ENCODE data around the gene COL11A1. TPM values are rescaled to one million over a fixed set of nuclear protein-coding genes. Genes with fewer than 3 reads are reported as not detected.

COL11A1 gene
- total and polyA plus RNA-seq, 2 of the 13 experiments (the other 11 are each of a cell fraction or from before 2014, with no cell fraction given), result not detected

DNA sequence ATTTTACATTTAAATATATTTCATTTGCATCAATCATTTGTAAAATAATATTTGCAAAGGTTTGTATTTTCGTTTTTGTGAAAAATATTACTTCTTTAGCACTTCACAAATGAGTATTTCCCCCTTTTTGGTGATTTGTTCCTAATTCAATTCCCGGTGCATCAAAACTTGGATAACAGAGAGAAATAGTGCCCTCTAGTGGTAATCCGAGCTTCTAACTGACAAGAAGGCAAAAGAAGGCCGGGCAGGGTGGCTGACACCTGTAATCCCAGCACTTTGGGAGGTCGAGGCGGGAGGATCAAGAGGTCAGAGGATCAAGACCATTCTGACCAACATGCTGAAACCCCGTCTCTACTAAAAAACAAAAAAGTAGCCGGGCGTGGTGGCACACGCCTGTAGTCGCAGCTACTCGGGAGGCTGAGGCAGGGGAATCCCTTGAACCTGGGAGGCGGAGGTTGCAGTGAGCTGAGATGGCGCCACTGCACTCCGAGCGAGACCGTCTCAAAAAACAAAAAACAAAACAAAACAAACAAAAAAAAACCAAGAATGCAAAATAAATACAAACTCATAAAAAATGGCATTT is 137.7 kb downstream of the COL11A1 start (continued):
- TF ChIP-seq, protein P1, sequence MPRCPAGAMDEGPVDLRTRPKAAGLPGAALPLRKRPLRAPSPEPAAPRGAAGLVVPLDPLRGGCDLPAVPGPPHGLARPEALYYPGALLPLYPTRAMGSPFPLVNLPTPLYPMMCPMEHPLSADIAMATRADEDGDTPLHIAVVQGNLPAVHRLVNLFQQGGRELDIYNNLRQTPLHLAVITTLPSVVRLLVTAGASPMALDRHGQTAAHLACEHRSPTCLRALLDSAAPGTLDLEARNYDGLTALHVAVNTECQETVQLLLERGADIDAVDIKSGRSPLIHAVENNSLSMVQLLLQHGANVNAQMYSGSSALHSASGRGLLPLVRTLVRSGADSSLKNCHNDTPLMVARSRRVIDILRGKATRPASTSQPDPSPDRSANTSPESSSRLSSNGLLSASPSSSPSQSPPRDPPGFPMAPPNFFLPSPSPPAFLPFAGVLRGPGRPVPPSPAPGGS (CRISPR knock-in tag; IDR thresholded peaks at IDR 0.05), result no peak
- TF ChIP-seq, protein P2, sequence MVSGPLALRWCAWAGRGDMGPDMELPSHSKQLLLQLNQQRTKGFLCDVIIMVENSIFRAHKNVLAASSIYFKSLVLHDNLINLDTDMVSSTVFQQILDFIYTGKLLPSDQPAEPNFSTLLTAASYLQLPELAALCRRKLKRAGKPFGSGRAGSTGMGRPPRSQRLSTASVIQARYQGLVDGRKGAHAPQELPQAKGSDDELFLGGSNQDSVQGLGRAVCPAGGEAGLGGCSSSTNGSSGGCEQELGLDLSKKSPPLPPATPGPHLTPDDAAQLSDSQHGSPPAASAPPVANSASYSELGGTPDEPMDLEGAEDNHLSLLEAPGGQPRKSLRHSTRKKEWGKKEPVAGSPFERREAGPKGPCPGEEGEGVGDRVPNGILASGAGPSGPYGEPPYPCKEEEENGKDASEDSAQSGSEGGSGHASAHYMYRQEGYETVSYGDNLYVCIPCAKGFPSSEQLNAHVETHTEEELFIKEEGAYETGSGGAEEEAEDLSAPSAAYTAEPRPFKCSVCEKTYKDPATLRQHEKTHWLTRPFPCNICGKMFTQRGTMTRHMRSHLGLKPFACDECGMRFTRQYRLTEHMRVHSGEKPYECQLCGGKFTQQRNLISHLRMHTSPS (CRISPR knock-in tag; IDR thresholded peaks at IDR 0.05; ENCODE audit: low read depth), result no peak
- TF ChIP-seq YEATS4 (CRISPR knock-in tag; IDR thresholded peaks at IDR 0.05; ENCODE audit: borderline replicate concordance) (no peak), STAG1 (CRISPR knock-in tag; IDR thresholded peaks at IDR 0.05) (peak; percentile 55), MIXL1 (CRISPR knock-in tag; IDR thresholded peaks at IDR 0.05) (no peak), TEAD2 (CRISPR knock-in tag; IDR thresholded peaks at IDR 0.05) (no peak)
- TF ChIP-seq, protein P3, sequence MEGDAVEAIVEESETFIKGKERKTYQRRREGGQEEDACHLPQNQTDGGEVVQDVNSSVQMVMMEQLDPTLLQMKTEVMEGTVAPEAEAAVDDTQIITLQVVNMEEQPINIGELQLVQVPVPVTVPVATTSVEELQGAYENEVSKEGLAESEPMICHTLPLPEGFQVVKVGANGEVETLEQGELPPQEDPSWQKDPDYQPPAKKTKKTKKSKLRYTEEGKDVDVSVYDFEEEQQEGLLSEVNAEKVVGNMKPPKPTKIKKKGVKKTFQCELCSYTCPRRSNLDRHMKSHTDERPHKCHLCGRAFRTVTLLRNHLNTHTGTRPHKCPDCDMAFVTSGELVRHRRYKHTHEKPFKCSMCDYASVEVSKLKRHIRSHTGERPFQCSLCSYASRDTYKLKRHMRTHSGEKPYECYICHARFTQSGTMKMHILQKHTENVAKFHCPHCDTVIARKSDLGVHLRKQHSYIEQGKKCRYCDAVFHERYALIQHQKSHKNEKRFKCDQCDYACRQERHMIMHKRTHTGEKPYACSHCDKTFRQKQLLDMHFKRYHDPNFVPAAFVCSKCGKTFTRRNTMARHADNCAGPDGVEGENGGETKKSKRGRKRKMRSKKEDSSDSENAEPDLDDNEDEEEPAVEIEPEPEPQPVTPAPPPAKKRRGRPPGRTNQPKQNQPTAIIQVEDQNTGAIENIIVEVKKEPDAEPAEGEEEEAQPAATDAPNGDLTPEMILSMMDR (CRISPR knock-in tag; IDR thresholded peaks at IDR 0.05), result peak; percentile 65
- TF ChIP-seq, protein P4, sequence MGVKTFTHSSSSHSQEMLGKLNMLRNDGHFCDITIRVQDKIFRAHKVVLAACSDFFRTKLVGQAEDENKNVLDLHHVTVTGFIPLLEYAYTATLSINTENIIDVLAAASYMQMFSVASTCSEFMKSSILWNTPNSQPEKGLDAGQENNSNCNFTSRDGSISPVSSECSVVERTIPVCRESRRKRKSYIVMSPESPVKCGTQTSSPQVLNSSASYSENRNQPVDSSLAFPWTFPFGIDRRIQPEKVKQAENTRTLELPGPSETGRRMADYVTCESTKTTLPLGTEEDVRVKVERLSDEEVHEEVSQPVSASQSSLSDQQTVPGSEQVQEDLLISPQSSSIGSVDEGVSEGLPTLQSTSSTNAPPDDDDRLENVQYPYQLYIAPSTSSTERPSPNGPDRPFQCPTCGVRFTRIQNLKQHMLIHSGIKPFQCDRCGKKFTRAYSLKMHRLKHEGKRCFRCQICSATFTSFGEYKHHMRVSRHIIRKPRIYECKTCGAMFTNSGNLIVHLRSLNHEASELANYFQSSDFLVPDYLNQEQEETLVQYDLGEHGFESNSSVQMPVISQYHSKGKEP (CRISPR knock-in tag; IDR thresholded peaks at IDR 0.05), result no peak
